ENCODE measurements around the gene ROBO3.

The ROBO3 gene

GRCh38 chr11:124892750-124893454 is 27.7 kb downstream of the ROBO3 start:
- no peak for DNase-seq

- no peak for DNase-seq
Measured at GRCh38 chr11:124893781-124894401, 28.7 kb downstream of the ROBO3 start.

GRCh38 chr11:124894606-124895430 is 29.6 kb downstream of the ROBO3 start:
- no peak for DNase-seq

- no peak for DNase-seq
Measured at GRCh38 chr11:124895471-124895971, 30.3 kb downstream of the ROBO3 start.

- DNase-seq, result no peak
Measured at GRCh38 chr11:124896071-124896750, 31.0 kb downstream of the ROBO3 start.

- DNase-seq, result no peak
Measured at GRCh38 chr11:124896821-124897391, 31.7 kb downstream of the ROBO3 start.

GRCh38 chr11:124897674-124898262 is 32.5 kb downstream of the ROBO3 start, which contains the start of gene ROBO4:
Gene ROBO4 (minus strand): TSS chr11:124897865. CDS start chr11:124897795, 70 bp downstream.
- DNase-seq, result no peak

- no peak for DNase-seq
Measured at GRCh38 chr11:124898263-124898680, 33.0 kb downstream of the ROBO3 start.

- no peak for DNase-seq
Measured at GRCh38 chr11:124898711-124899110, 33.5 kb downstream of the ROBO3 start.

GRCh38 chr11:124899383-124900145 is 34.3 kb downstream of the ROBO3 start:
- no peak for DNase-seq

- DNase-seq, result no peak
Measured at GRCh38 chr11:124900464-124900863, 35.2 kb downstream of the ROBO3 start.

GRCh38 chr11:124902616-124903015 is 37.4 kb downstream of the ROBO3 start:
- no peak for DNase-seq

- DNase-seq, result no peak
Measured at GRCh38 chr11:124915541-124916369, 50.5 kb downstream of the ROBO3 start.

GRCh38 chr11:124916370-124916710 is 51.1 kb downstream of the ROBO3 start:
- no peak for DNase-seq

- DNase-seq, result no peak
Measured at GRCh38 chr11:124917115-124917637, 51.9 kb downstream of the ROBO3 start.

- DNase-seq, result no peak
Measured at GRCh38 chr11:124918950-124919349, 53.7 kb downstream of the ROBO3 start, which contains the start of gene HEPN1. Gene HEPN1 (plus strand): TSS chr11:124919250.

- no peak for DNase-seq
Measured at GRCh38 chr11:124919898-124920297, 54.7 kb downstream of the ROBO3 start.

- DNase-seq, result no peak
Measured at GRCh38 chr11:124920356-124920755, 55.1 kb downstream of the ROBO3 start.

- peak; percentile 30 for DNase-seq
Measured at GRCh38 chr11:124920870-124921609, 55.8 kb downstream of the ROBO3 start.
